Type B pancreatic cell (in vitro differentiated cells): Measurements from ENCODE around the gene MPG. TPM values are rescaled to one million over a fixed set of nuclear protein-coding genes. Genes with fewer than 3 reads are reported as not detected.
A peak's percentile ranks its signal among the peaks of the same experiment; 100 is the strongest.

Experiments used
- DNase-seq: peaks from one replicate; pipeline ENCODE4 v3.0.0; 2021; ENCODE audit warnings: mixed read lengths; ENCODE audit not compliant: unreplicated experiment; ENCODE audit errors: extremely low spot score
- H3K27ac Mint-ChIP-seq: 2 replicates; pipeline ENCODE4 v1.8.0; 2021; ENCODE audit warnings: mild to moderate bottlenecking, mixed read lengths
- H3K27me3 Mint-ChIP-seq: 2 replicates; pipeline ENCODE4 v1.8.0; 2021; ENCODE audit warnings: mixed read lengths
- H3K36me3 Mint-ChIP-seq: 2 replicates; pipeline ENCODE4 v1.8.0; 2021; ENCODE audit warnings: mixed read lengths
- H3K4me1 Mint-ChIP-seq: one replicate; pipeline ENCODE4 v1.8.0; 2021; ENCODE audit warnings: mixed read lengths; ENCODE audit not compliant: unreplicated experiment
- H3K4me3 Mint-ChIP-seq: 2 replicates; pipeline ENCODE4 v1.8.0; 2021; ENCODE audit warnings: mild to moderate bottlenecking, mixed read lengths
- H3K9me3 Mint-ChIP-seq: 2 replicates; pipeline ENCODE4 v1.8.0; 2021; ENCODE audit warnings: mixed read lengths
- CTCF ChIP-seq: fragments of 200-600 bp; sonication (generic); conservative IDR thresholded peaks from 2 replicates; pipeline ENCODE4 v1.5.0; 2021; ENCODE audit warnings: antibody characterized with exemption, mild to moderate bottlenecking
- total RNA-seq: library from RNA; stranded (reverse); gene quantifications from 2 replicates; pipeline ENCODE4 v1.2.1, GENCODE V29; 2021; ENCODE audit warnings: low replicate concordance

MPG gene
- total RNA-seq, 1 donor from 2014 or later: 38.0 TPM

DNA sequence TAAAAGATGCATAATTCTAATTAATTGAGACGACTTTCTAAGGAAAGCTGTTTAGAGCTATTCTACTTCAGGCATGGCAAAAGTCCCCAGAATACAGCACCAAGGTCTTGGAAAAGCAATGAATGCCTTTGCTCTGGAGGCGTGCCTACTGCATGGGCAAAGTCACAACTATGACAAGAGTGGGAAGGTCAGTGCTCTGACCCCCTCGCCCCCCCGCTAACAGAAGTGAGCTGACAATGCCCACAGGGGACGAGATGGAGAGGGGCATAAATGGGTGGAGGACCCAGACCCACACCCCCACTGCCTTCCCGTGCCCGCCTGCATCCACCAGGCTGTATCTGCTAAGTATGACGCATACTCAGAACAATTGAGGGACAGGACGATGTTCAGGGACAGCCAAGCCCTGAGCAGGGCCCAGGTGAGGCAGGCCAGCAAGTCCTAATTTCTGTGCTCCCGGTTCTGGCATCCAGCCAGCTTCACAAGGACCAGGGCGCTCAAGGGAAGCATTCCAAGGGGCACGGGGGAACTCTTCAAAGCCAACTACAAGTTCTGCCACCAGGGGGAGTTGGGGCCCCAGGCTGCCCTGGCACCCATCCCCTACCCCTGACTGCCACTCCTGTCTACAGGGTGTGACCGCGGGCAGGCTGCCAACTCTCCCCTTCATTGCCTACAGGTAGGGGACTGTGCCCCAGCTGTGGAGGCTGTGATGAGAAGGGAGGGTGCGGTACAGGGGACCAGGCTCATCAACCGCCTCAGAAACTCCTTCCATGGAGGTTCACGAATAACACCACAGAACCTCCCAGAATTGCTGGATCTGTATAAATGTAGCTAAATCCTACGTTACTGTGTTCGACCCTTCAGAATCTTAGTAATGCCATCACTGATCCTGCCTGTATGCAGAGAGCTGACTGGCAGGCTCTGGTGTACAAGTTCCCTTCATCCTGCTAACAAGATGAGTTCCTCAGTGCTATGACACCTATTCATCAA is 39.6 kb downstream of the MPG start:
- no peaks in the 10 kb centered on the region for H3K4me1 Mint-ChIP-seq
- H3K36me3 Mint-ChIP-seq: peaks cover 3% of the 10 kb centered on the region
- no peak overlapping the region for H3K4me3 Mint-ChIP-seq
- TF ChIP-seq CTCF: peak; percentile 82
- peak; percentile 77 for DNase-seq
- no peak overlapping the region for H3K27ac Mint-ChIP-seq
- H3K9me3 Mint-ChIP-seq: no peaks in the 10 kb centered on the region
- H3K27me3 Mint-ChIP-seq: no peaks in the 10 kb centered on the region

GRCh38 chr16:118857-119256 is 40.8 kb downstream of the MPG start:
- peaks cover 3% of the 10 kb centered on the region for H3K36me3 Mint-ChIP-seq
- DNase-seq: no peak
- no peaks in the 10 kb centered on the region for H3K4me1 Mint-ChIP-seq
- H3K27me3 Mint-ChIP-seq: no peaks in the 10 kb centered on the region
- TF ChIP-seq CTCF: no peak
- H3K9me3 Mint-ChIP-seq: no peaks in the 10 kb centered on the region
- no peak overlapping the region for H3K4me3 Mint-ChIP-seq
- H3K27ac Mint-ChIP-seq: no peak overlapping the region

- H3K27me3 Mint-ChIP-seq: no peaks in the 10 kb centered on the region
- H3K4me1 Mint-ChIP-seq: no peaks in the 10 kb centered on the region
- no peak for DNase-seq
- peaks cover 3% of the 10 kb centered on the region for H3K36me3 Mint-ChIP-seq
- H3K4me3 Mint-ChIP-seq: no peak overlapping the region
- no peaks in the 10 kb centered on the region for H3K9me3 Mint-ChIP-seq
- H3K27ac Mint-ChIP-seq: no peak overlapping the region
- TF ChIP-seq CTCF: no peak
Observed at GRCh38 chr16:119295-119694, 41.3 kb downstream of the MPG start.

- H3K4me1 Mint-ChIP-seq: no peaks in the 10 kb centered on the region
- no peaks in the 10 kb centered on the region for H3K9me3 Mint-ChIP-seq
Observed at GRCh38 chr16:119835-120491, 41.9 kb downstream of the MPG start.

GRCh38 chr16:120756-121155 is 42.7 kb downstream of the MPG start:
- no peaks in the 10 kb centered on the region for H3K9me3 Mint-ChIP-seq
- no peaks in the 10 kb centered on the region for H3K4me1 Mint-ChIP-seq
- H3K27me3 Mint-ChIP-seq: no peaks in the 10 kb centered on the region
- H3K36me3 Mint-ChIP-seq: peaks cover 3% of the 10 kb centered on the region
- DNase-seq: no peak
- no peak overlapping the region for H3K4me3 Mint-ChIP-seq
- no peak for TF ChIP-seq CTCF
- H3K27ac Mint-ChIP-seq: no peak overlapping the region

More at GRCh38 chr16:119835-120491, 41.9 kb downstream of the MPG start:
- H3K36me3 Mint-ChIP-seq: peaks cover 3% of the 10 kb centered on the region
- H3K27ac Mint-ChIP-seq: no peak overlapping the region
- no peaks in the 10 kb centered on the region for H3K27me3 Mint-ChIP-seq
- H3K4me3 Mint-ChIP-seq: no peak overlapping the region
- no peak for TF ChIP-seq CTCF
- DNase-seq: no peak
